ENCODE results near the gene TRAPPC12.

Gene TRAPPC12

GRCh38 chr2:3481736-3482362, 102.4 kb downstream of the TRAPPC12 start:
- Histone ChIP-seq H3K9me3 (ENCODE audit: severe bottlenecking) (peaks cover 23% of the 10 kb centered on the region), H3K4me3 (ENCODE audit: low read depth, low read length) (no peak overlapping the region), H3K36me3 (peaks cover 23% of the 10 kb centered on the region), H3K27ac (no peak overlapping the region), H3K27me3 (ENCODE audit: insufficient read depth, low read depth, severe bottlenecking) (no peaks in the 10 kb centered on the region)
- DNase-seq, result peak; percentile 9
- no peak for TF ChIP-seq CTCF (IDR thresholded peaks at IDR 0.05; ENCODE audit: low read depth, low read length)

GRCh38 chr2:3482363-3482821, 102.9 kb downstream of the TRAPPC12 start:
- Histone ChIP-seq H3K4me3 (ENCODE audit: low read depth, low read length) (no peak overlapping the region), H3K27me3 (ENCODE audit: insufficient read depth, low read depth, severe bottlenecking) (no peaks in the 10 kb centered on the region), H3K36me3 (peaks cover 25% of the 10 kb centered on the region), H3K9me3 (ENCODE audit: severe bottlenecking) (peaks cover 28% of the 10 kb centered on the region), H3K27ac (no peak overlapping the region)
- peak; percentile 7 for DNase-seq
- no peak for TF ChIP-seq CTCF (IDR thresholded peaks at IDR 0.05; ENCODE audit: low read depth, low read length)

DNA sequence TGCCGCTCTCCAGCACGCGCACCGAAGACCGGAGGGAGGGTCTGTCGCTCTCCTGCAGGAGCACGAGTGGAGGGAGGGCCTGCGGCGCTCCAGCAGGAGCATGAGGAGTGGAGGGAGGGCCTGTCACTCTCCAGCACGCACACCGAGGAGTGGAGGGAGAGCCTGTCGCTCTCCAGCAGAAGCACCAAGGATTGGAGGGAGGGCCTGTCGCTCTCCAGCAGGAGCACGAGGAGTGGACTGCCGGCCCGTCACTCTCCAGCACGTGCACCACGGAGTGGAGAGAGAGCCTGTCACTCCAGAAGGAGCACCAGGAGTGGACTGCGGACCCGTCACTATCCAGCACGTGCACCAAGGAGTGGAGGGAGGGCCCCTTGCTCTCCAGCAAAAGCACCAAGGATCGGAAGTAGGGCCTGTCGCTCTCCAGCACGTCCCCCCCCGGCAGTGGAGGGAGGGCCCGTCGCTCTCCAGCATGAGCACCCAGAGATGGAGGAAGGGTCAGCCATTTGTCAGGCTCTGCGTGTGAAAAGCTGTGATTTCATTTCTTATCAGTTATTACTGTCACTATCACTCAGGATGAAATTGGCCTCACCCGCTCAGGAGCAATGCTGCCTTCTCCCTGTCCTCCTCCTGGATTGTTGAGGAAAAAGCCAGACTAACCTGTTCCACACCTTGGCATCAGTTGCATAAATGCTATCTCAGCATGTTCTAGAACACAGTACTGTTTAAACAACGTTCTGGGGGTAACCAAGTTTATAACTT, 103.9 kb downstream of the TRAPPC12 start:
- Histone ChIP-seq H3K9me3 (ENCODE audit: severe bottlenecking) (peaks cover 36% of the 10 kb centered on the region), H3K36me3 (peaks cover 25% of the 10 kb centered on the region), H3K27ac (no peak overlapping the region), H3K27me3 (ENCODE audit: insufficient read depth, low read depth, severe bottlenecking) (no peaks in the 10 kb centered on the region), H3K4me3 (ENCODE audit: low read depth, low read length) (no peak overlapping the region)
- DNase-seq, result peak; percentile 19
- no peak for TF ChIP-seq CTCF (IDR thresholded peaks at IDR 0.05; ENCODE audit: low read depth, low read length)

GRCh38 chr2:3483986-3484960, 104.8 kb downstream of the TRAPPC12 start:
- H3K9me3 ChIP-seq (ENCODE audit: severe bottlenecking), result peaks cover 36% of the 10 kb centered on the region
- no peak overlapping the region for H3K4me3 ChIP-seq (ENCODE audit: low read depth, low read length)
- TF ChIP-seq CTCF (IDR thresholded peaks at IDR 0.05; ENCODE audit: low read depth, low read length), result no peak

GRCh38 chr2:3485166-3485565, 105.7 kb downstream of the TRAPPC12 start:
- no peak for DNase-seq
- TF ChIP-seq CTCF (IDR thresholded peaks at IDR 0.05; ENCODE audit: low read depth, low read length), result no peak
- Histone ChIP-seq H3K36me3 (peaks cover 12% of the 10 kb centered on the region), H3K27me3 (ENCODE audit: insufficient read depth, low read depth, severe bottlenecking) (no peaks in the 10 kb centered on the region), H3K9me3 (ENCODE audit: severe bottlenecking) (peaks cover 36% of the 10 kb centered on the region), H3K27ac (no peak overlapping the region), H3K4me3 (ENCODE audit: low read depth, low read length) (no peak overlapping the region)

More at GRCh38 chr2:3483986-3484960, 104.8 kb downstream of the TRAPPC12 start:
- DNase-seq, result no peak
- Histone ChIP-seq H3K36me3 (peaks cover 20% of the 10 kb centered on the region), H3K27me3 (ENCODE audit: insufficient read depth, low read depth, severe bottlenecking) (no peaks in the 10 kb centered on the region), H3K27ac (no peak overlapping the region)

All from WERI-Rb-1 (cell line).